Suprapubic skin (tissue), 4 donors: ENCODE data around the gene ETV5.

Source experiments
- EP300 ChIP-seq: sonication (generic); formaldehyde crosslinking; IDR thresholded peaks from one replicate; pipeline ENCODE4 v1.6.1; 2017; ENCODE audit warnings: antibody characterized with exemption
- POLR2A ChIP-seq, 2 donors: fragments of 450-650 bp; IDR thresholded peaks; one replicate each; pipeline ENCODE4 v1.6.1; 2017; ENCODE audit warnings: antibody characterized with exemption in 2 of 2, mild to moderate bottlenecking in 2 of 2, moderate library complexity in 2 of 2
- POLR2AphosphoS5 ChIP-seq, 3 donors: sonication (generic); formaldehyde crosslinking; IDR thresholded peaks; one replicate each; pipeline ENCODE4 v1.6.1; 2017; ENCODE audit warnings: antibody characterized with exemption in 3 of 3
- TF ChIP-seq, protein P1 (sequence below), 2 donors: fragments of 200-600 bp in 1 of 2; fragments of 450-650 bp in 1 of 2; sonication (generic) in 1 of 2; IDR thresholded peaks; one replicate each; pipeline ENCODE4 v1.5.1; 2016 to 2019; ENCODE audit warnings: antibody characterized with exemption in 2 of 2, mild to moderate bottlenecking in 1 of 2, moderate library complexity in 1 of 2

DNA sequence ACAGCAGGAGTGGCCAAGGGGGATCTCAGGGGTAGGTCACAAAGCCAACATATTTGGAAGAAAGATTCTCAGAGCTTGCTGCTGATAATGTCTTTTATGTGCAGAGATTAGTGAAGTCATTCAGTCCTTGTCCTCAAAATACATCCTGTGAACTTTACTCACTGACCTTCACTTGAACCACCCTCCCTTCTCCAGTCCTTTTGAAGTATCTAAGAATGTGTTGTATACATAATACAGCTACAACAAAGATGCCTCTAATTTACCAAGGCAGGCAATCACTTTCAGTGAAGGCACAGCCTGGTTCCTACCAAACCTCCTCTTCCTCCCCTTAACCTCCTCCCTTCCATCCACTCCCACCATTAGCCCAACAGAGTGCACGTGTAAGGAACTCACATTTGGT is 38.3 kb downstream of the ETV5 start:
- TF ChIP-seq, protein P1, sequence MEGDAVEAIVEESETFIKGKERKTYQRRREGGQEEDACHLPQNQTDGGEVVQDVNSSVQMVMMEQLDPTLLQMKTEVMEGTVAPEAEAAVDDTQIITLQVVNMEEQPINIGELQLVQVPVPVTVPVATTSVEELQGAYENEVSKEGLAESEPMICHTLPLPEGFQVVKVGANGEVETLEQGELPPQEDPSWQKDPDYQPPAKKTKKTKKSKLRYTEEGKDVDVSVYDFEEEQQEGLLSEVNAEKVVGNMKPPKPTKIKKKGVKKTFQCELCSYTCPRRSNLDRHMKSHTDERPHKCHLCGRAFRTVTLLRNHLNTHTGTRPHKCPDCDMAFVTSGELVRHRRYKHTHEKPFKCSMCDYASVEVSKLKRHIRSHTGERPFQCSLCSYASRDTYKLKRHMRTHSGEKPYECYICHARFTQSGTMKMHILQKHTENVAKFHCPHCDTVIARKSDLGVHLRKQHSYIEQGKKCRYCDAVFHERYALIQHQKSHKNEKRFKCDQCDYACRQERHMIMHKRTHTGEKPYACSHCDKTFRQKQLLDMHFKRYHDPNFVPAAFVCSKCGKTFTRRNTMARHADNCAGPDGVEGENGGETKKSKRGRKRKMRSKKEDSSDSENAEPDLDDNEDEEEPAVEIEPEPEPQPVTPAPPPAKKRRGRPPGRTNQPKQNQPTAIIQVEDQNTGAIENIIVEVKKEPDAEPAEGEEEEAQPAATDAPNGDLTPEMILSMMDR (IDR thresholded peaks at IDR 0.05), result no peak
- TF ChIP-seq POLR2A (IDR thresholded peaks at IDR 0.05), result no peak
- TF ChIP-seq POLR2AphosphoS5 (IDR thresholded peaks at IDR 0.05), result no peak
- TF ChIP-seq EP300, result no peak
